Retinal pigment epithelial cell (primary cell): Measurements from ENCODE around the gene SLC44A1.
A peak's percentile ranks its signal among the peaks of the same experiment; 100 is the strongest.

Experiments
- DNase-seq: peaks from one replicate; pipeline ENCODE4 v3.0.0-alpha.2; 2010; ENCODE audit warnings: low read depth
- H3K4me3 ChIP-seq: 2 replicates; pipeline ENCODE4 v1.5.1; 2011; ENCODE audit warnings: mild to moderate bottlenecking, low read length, control low read depth, moderate library complexity
- TF ChIP-seq, protein P1 (sequence below): conservative IDR thresholded peaks from 2 replicates; pipeline ENCODE4 v1.5.1; 2011; ENCODE audit warnings: low read depth, low read length, control low read depth, inconsistent platforms

The SLC44A1 gene

DNA sequence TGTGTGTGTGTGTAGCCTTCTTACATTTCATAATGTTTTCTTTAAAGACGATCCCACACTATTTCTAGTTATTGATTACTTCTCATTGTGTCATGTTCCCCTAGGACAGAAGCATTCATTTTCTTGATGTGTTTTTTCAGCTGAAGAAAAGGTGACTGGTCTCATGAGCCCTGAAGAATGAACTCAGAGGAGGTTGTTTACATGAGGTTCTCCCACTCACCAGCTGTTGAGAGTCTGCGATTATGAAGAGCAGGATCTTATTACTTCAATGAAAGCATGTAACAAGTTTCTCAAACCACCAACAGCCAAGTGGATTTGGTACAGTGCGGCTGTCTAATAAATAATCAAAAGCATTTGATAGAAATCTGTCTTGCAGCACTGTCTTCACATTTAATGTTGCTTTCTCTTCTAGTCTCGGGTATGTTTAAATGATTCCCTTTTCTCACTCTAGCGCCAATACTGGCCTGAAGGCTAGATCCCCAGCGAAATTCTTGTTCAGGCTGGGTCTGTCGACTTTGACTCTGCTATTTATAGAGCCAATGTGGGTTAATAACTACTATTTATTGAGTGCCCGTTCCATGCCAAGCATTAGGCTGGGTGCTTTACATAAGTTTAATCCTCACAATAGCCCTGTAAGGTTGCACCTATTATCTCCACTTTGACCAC, 193.8 kb downstream of the SLC44A1 start:
- TF ChIP-seq, protein P1, sequence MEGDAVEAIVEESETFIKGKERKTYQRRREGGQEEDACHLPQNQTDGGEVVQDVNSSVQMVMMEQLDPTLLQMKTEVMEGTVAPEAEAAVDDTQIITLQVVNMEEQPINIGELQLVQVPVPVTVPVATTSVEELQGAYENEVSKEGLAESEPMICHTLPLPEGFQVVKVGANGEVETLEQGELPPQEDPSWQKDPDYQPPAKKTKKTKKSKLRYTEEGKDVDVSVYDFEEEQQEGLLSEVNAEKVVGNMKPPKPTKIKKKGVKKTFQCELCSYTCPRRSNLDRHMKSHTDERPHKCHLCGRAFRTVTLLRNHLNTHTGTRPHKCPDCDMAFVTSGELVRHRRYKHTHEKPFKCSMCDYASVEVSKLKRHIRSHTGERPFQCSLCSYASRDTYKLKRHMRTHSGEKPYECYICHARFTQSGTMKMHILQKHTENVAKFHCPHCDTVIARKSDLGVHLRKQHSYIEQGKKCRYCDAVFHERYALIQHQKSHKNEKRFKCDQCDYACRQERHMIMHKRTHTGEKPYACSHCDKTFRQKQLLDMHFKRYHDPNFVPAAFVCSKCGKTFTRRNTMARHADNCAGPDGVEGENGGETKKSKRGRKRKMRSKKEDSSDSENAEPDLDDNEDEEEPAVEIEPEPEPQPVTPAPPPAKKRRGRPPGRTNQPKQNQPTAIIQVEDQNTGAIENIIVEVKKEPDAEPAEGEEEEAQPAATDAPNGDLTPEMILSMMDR, result no peak
- H3K4me3 ChIP-seq, result no peak overlapping the region
- no peak for DNase-seq

DNA sequence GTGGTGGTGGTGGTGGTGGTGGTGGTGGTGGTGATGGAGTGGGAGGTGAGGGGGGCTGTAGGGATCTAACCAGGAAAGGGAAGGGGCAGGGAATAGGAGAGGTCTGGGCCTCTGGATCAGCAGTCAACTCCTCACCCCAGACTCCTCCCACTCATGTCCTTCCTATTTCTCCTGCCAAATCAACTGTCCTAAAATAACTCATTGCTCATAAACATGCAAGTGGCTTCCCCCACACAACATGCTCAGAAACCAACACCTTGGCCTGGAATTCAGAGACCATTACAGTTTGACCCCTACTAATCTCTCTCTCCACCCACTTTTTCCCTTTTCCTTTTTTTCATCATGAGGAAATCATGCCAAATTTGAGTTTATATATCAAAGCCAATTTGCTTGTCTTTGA, 195.0 kb downstream of the SLC44A1 start:
- TF ChIP-seq, protein P1, result no peak
- no peak for DNase-seq
- no peak overlapping the region for H3K4me3 ChIP-seq

DNA sequence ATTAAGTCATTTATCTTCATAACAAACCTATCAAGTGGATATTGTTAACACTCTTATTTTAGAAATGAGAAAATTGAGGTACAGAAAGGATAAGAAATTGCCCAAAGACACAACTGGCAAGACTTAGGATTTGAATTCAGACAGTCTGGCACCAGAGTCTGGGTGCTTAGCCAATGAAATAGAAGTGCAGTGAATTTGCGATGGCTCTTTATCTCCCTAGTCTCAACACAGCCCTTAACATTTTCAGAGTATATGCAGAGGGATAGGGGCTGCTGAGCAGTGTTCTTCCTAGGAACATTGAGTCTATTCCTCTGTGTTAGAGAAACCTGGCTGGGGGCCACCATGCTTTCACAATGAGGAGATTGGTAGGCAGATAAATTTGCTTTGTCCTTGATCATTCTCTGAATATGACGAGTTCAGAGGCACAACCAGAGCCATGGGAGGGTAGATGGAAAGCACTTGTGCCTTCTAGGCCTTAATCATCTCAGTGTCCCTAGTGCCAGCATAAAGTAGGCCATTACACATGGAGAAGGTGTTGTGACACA, 197.2 kb downstream of the SLC44A1 start:
- no peak overlapping the region for H3K4me3 ChIP-seq
- no peak for DNase-seq
- TF ChIP-seq, protein P1, result no peak

DNA sequence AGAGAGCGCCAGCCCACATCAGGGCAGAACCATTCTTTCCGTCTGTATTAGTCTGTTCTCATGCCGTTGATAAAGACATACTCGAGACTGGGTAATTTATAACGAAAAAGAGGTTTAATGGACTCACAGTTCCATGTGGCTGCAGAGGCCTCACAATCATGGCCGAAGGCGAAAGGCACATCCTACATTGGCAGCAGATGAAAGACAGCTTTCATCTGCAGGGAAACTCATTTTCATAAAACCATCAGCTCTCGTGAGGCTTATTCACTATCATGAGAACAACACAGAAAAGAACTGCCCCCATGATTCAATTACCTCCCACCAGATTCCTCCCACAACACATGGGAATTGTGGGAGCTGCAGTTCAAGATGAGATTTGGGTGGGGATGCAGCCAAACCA, 198.7 kb downstream of the SLC44A1 start:
- no peak for DNase-seq
- TF ChIP-seq, protein P1, result no peak

DNA sequence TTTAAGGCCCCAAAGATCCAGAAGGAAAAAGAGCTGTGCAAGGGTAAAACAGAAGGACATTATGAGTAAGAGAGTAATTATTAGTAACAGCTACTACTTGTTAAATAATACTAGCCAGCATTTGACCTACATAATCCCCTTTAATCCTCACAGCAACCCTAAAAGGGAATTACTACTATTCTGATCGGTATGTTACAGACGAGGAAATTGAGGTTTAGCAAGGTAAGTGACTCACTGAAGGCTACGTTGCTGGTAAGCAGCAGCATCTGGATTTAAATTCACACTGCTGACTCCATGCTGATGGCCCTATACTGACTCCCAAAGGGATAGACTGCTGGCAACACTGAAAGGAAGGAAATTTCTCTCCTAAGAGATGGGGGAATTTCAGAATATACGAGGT, 199.7 kb downstream of the SLC44A1 start:
- H3K4me3 ChIP-seq, result no peak overlapping the region
- DNase-seq, result peak; percentile 96
- TF ChIP-seq, protein P1, result no peak

More for the DNA sequence above, 198.7 kb downstream of the SLC44A1 start:
- no peak overlapping the region for H3K4me3 ChIP-seq

DNA sequence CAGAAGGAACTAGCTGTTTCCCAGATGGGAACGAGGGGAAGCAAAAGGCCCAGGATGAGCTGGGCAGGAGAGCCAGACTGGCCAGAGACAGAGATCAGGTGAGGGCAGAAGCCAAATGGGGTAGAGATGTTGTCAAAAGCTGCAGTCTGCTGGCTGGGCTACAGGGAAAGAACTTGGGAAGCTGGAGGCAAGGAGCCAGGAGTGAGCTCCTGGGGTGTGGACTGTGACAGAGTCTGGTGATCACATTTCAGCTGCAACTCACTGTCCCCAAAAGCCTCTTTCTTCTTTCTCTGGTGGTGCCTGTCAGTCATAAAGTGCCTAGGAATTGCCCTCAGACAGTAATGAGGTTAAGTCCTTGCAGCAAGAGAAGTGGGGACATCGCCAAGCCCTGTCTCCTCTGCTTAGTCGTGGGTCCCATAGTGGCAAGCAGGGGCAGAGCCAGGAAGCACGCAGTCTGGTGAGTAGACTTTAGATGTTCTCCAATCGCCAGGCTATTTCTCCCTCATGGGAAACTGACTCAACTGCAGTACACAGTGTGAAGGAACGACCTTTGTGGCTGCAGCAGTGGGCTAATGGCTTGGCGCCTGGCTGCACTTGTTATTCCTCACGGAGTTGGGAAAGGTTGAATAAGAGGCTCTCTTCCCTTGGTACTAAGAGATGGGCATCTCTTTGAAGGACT, 200.9 kb downstream of the SLC44A1 start:
- DNase-seq, result peak; percentile 78
- no peak overlapping the region for H3K4me3 ChIP-seq
- TF ChIP-seq, protein P1, result no peak
